Measurements from ENCODE around the gene ADAM12.

DNA sequence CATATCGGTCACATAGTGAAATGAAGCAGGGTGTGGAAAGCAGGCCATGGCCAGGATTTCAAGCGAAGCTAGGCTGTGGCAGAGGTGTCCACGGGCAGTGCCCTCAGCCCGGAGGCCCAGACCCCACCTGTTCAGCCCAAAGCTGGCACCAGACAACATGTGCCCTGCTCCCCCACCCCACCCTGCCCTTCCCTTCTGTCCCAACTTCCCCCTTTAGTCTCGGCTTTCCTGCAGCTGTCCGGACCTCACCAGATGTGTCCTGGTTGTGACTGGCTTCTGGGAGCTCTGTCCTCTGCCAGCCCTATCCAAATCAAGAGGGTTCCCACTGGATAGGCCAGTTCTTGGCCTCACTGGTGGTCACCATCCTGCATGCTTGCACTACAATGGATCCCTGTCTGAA is 37.3 kb downstream of the ADAM12 start:
- no peak for TF ChIP-seq CTCF (IDR thresholded peaks at IDR 0.05; ENCODE audit: low read depth, low read length, poor library complexity, severe bottlenecking)
- no peak for TF ChIP-seq EZH2phosphoT487 (IDR thresholded peaks at IDR 0.05; ENCODE audit: borderline replicate concordance, low read length)

Measured in DOHH2 (cell line).